Calu3 (cell line): ENCODE data around the gene PLXNB3. TPM values are rescaled to one million over a fixed set of nuclear protein-coding genes. Genes with fewer than 3 reads are reported as not detected.
"Not testable (repeated sequence)": the region's sequence is repeated elsewhere in the genome, so short reads cannot be mapped to it uniquely, and the experiment has no call there.

ENCODE experiments used
- BruUV-seq: library from RNA; stranded (reverse); fragments of 400-500 nt; replicated peaks from 2 replicates; lab custom pipeline; 2021; lab: Mats Ljungman, UMichigan
- CTCF ChIA-PET: fragments of 300-600 bp; sonication (Branson Sonifier 250); formaldehyde crosslinking; loops from one replicate; lab custom pipeline; 2022; ENCODE audit warnings: antibody characterized with exemption; lab: Charles Lee
- DNase-seq: peaks from one replicate; pipeline ENCODE4 v3.0.0; 2022
- H3K27ac Mint-ChIP-seq: one replicate; pipeline ENCODE4 v1.8.0; 2022; ENCODE audit warnings: mixed read lengths; ENCODE audit not compliant: unreplicated experiment
- H3K27me3 Mint-ChIP-seq: one replicate; pipeline ENCODE4 v1.8.0; 2022; ENCODE audit warnings: mixed read lengths; ENCODE audit not compliant: unreplicated experiment
- H3K36me3 Mint-ChIP-seq: one replicate; pipeline ENCODE4 v1.8.0; 2022; ENCODE audit warnings: mild to moderate bottlenecking, moderate library complexity, mixed read lengths; ENCODE audit not compliant: insufficient read depth, unreplicated experiment
- H3K4me1 Mint-ChIP-seq: one replicate; pipeline ENCODE4 v1.8.0; 2022; ENCODE audit warnings: mild to moderate bottlenecking, low read depth, mixed read lengths; ENCODE audit not compliant: unreplicated experiment
- H3K4me3 Mint-ChIP-seq: one replicate; pipeline ENCODE4 v1.8.0; 2022; ENCODE audit warnings: mild to moderate bottlenecking, low read depth, moderate library complexity, mixed read lengths; ENCODE audit not compliant: unreplicated experiment
- H3K9me3 Mint-ChIP-seq: one replicate; pipeline ENCODE4 v1.8.0; 2022; ENCODE audit warnings: low read depth, mixed read lengths; ENCODE audit not compliant: unreplicated experiment
- CTCF ChIP-seq: fragments of 200-600 bp; IDR thresholded peaks from one replicate; pipeline ENCODE4 v1.8.0; 2022; ENCODE audit warnings: antibody characterized with exemption; ENCODE audit not compliant: unreplicated experiment
- intact Hi-C: fragments of 100-400 bp; cut with micrococcal nuclease; formaldehyde crosslinking; loops from one replicate; pipeline ENCODE4 v1.10.0; 2022; ENCODE audit not compliant: unreplicated experiment
- total RNA-seq: library from RNA; stranded (reverse); gene quantifications from 2 replicates; pipeline ENCODE4 v1.2.3, GENCODE V29; 2022

Gene PLXNB3
- total RNA-seq, 1 experiment from 2014 or later = 37.5 TPM

- no peak for TF ChIP-seq CTCF
- H3K9me3 Mint-ChIP-seq = no peaks in the 10 kb centered on the region
- no peak overlapping the region for H3K4me3 Mint-ChIP-seq
- intact Hi-C loops = no loop called here
- no TSS peak for BruUV-seq
- no peaks in the 10 kb centered on the region for H3K4me1 Mint-ChIP-seq
- no peaks in the 10 kb centered on the region for H3K27me3 Mint-ChIP-seq
- H3K36me3 Mint-ChIP-seq = no peaks in the 10 kb centered on the region
- no peak overlapping the region for H3K27ac Mint-ChIP-seq
- DNase-seq = no peak
- CTCF ChIA-PET = no interaction called here
Observed at GRCh38 chrX:153744210-153745066, 19.6 kb upstream of the PLXNB3 start.

- intact Hi-C loops, DNase-seq, H3K9me3 Mint-ChIP-seq, H3K4me3 Mint-ChIP-seq, H3K36me3 Mint-ChIP-seq, BruUV-seq, CTCF ChIA-PET, H3K27ac Mint-ChIP-seq, H3K27me3 Mint-ChIP-seq, H3K4me1 Mint-ChIP-seq: not testable (repeated sequence)
Observed at GRCh38 chrX:153745067-153745433, 19.0 kb upstream of the PLXNB3 start.

- intact Hi-C loops = no loop called here
- Mint-ChIP-seq H3K27me3 (no peaks in the 10 kb centered on the region), H3K36me3 (no peaks in the 10 kb centered on the region), H3K4me3 (no peak overlapping the region), H3K9me3 (no peaks in the 10 kb centered on the region), H3K27ac (no peak overlapping the region), H3K4me1 (no peaks in the 10 kb centered on the region)
- no peak for DNase-seq
- no TSS peak for BruUV-seq
- CTCF ChIA-PET = no interaction called here
- TF ChIP-seq CTCF = no peak
Observed at GRCh38 chrX:153746359-153746758, 17.7 kb upstream of the PLXNB3 start.

- BruUV-seq, H3K27me3 Mint-ChIP-seq, H3K4me1 Mint-ChIP-seq, DNase-seq, intact Hi-C loops, H3K9me3 Mint-ChIP-seq, H3K27ac Mint-ChIP-seq, H3K36me3 Mint-ChIP-seq, CTCF ChIA-PET, H3K4me3 Mint-ChIP-seq: not testable (repeated sequence)
Observed at GRCh38 chrX:153746991-153747390, 17.1 kb upstream of the PLXNB3 start.

- H3K4me1 Mint-ChIP-seq, CTCF ChIA-PET, BruUV-seq, H3K27ac Mint-ChIP-seq, DNase-seq, H3K27me3 Mint-ChIP-seq, intact Hi-C loops, H3K36me3 Mint-ChIP-seq, H3K9me3 Mint-ChIP-seq, H3K4me3 Mint-ChIP-seq: not testable (repeated sequence)
Observed at GRCh38 chrX:153749017-153749416, 15.0 kb upstream of the PLXNB3 start.
